22Rv1 (cell line): ENCODE data around the gene CNTLN.

Experiments
- CTCF ChIP-seq: fragments of 450-650 bp; IDR thresholded peaks from 2 replicates; pipeline ENCODE4 v1.5.1; 2017; ENCODE audit warnings: mild to moderate bottlenecking
- ZFX ChIP-seq: fragments of 450-650 bp; IDR thresholded peaks from 2 replicates; pipeline ENCODE4 v1.6.1; 2017; ENCODE audit warnings: antibody characterized with exemption, borderline replicate concordance

GRCh38 chr9:17216011-17216410, 81.2 kb downstream of the CNTLN start:
- TF ChIP-seq CTCF, result no peak
- no peak for TF ChIP-seq ZFX
